Spleen (tissue), 7 donors: ENCODE results near the gene KDM6A.

Source experiments
- CTCF ChIP-seq, 11 experiments: fragments of 200-600 bp in 7 of 11; fragments of 450-650 bp in 4 of 11; sonication (generic) in 4 of 11; IDR thresholded peaks in 8 of 11; conservative IDR thresholded peaks in 3 of 11; 1 replicate in 7 of 11; 2 replicates in 4 of 11; pipeline versions ENCODE4 v1.4.0 to v1.8.0; 2016 to 2021; ENCODE audit warnings: antibody characterized with exemption in 11 of 11, inconsistent platforms in 4 of 11, mild to moderate bottlenecking in 1 of 11
- POLR2A ChIP-seq, 3 donors: fragments of 450-650 bp; IDR thresholded peaks; one replicate each; pipeline ENCODE4 v1.5.1; 2017; ENCODE audit warnings: antibody characterized with exemption in 3 of 3, mild to moderate bottlenecking in 1 of 3
- POLR2AphosphoS5 ChIP-seq, 3 donors: sonication (generic); formaldehyde crosslinking; IDR thresholded peaks; one replicate each; pipeline ENCODE4 v1.5.1; 2017; ENCODE audit warnings: antibody characterized with exemption in 3 of 3
- donor health status: DM: no; HTN: no; CAD: no; lungs with moderate emphysema.
- donor health status: DM: no; HTN: no; CAD: no.
- donor health status: DM: no; HTN: no; CAD: no.

DNA sequence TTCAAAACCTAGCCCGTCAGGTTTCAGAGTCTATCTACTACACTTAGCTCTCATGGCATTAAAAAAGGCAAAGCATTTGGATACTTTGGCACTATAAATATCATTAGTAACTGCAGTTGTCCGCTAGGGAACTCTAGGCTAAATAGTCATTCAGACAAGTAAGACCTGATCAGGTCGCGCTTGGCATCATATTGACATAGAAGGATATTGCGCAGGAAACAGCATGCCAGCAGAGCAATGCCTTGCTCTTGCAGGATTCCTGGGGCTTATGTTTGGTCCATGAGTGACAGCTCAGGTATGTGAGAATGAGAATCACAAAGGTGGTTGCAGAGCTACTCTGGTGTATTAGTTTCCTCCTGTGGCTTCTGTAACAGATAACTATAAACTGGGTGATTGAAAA is 62.7 kb downstream of the KDM6A start:
- TF ChIP-seq CTCF (IDR thresholded peaks at IDR 0.05 in 8 of 11, conservative IDR thresholded peaks at IDR 0.05 in 3 of 11) (no peak), POLR2A (IDR thresholded peaks at IDR 0.05) (no peak), POLR2AphosphoS5 (IDR thresholded peaks at IDR 0.05) (no peak)
